Measurements from ENCODE around the gene CRAT.

The CRAT gene
- long read RNA-seq, transcript CRAT-201 (14 exons, 2,763 nt), result major isoform, 148 of 160 reads
- long read RNA-seq, partial matches to known transcripts, result 5 of 160 reads
- long read RNA-seq, other reads (novel, unspliced or antisense), result 6 of 160 reads

DNA sequence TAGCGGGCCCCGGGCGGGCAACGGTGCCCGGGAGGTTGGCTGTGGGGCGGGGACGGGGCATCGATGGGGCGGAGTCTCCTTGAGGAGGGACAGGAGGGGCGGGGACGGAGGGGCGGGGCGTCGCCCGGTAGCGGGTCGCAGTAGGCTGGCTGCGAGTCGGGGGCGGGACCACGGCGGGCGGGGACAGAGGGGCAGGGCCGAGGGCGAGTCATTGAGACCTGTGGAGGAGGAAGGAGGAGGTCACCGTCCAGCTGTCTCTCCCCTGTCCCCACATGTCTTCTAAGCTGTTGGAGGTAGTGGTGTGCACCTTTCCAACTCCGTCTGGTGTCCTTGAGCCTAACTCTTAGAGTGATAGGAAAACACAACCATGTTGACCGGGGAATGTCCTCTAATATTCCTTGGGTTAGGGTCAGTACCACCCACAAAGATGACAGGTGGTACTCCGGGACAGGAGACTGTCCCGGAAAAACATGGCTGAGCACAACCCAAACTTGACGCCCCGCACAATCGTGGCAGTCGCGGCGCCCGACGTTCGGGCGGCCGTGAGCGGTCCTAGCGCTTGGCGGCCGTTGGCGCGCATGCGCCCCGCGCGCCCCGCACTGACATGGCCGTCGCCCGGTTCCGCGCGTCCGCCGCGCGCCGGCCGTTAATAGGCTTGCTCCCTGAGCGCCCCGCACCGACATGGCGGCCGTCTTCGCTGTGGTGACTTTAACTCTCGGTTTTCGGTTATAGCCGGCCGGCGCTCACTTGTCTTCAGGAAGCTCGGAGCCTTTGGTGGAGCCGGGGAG lies at the start of gene CRAT, which contains the start of gene PTPA:
Gene CRAT (minus strand): TSS at position 54 of the 788 bp plus-strand sequence. CDS start 284 bp downstream, outside the sequence.
Gene PTPA (plus strand): TSS at position 676 of the 788 bp plus-strand sequence. CDS start 186 bp downstream, outside the sequence.
- Histone ChIP-seq H3K27me3 (ENCODE audit: insufficient read depth, poor library complexity, severe bottlenecking) (no peaks in the 10 kb centered on the region), H3K4me3 (replicated peaks; ENCODE audit: insufficient read depth, low read length) (peak within 1 kb of the TSS; percentile 68), H3K27ac (replicated peaks) (peak within 1 kb of the TSS; percentile 94)
- DNase-seq (ENCODE audit: low read depth in 1 of 2, low spot score in 1 of 2), result peak; percentile 92 to 97
- peak; percentile 82 for TF ChIP-seq POLR2AphosphoS5 (IDR thresholded peaks at IDR 0.05; ENCODE audit: low read depth)
- TF ChIP-seq SPI1 (IDR thresholded peaks at IDR 0.05; ENCODE audit: borderline replicate concordance, low read depth), result no peak
- TF ChIP-seq, protein P1, sequence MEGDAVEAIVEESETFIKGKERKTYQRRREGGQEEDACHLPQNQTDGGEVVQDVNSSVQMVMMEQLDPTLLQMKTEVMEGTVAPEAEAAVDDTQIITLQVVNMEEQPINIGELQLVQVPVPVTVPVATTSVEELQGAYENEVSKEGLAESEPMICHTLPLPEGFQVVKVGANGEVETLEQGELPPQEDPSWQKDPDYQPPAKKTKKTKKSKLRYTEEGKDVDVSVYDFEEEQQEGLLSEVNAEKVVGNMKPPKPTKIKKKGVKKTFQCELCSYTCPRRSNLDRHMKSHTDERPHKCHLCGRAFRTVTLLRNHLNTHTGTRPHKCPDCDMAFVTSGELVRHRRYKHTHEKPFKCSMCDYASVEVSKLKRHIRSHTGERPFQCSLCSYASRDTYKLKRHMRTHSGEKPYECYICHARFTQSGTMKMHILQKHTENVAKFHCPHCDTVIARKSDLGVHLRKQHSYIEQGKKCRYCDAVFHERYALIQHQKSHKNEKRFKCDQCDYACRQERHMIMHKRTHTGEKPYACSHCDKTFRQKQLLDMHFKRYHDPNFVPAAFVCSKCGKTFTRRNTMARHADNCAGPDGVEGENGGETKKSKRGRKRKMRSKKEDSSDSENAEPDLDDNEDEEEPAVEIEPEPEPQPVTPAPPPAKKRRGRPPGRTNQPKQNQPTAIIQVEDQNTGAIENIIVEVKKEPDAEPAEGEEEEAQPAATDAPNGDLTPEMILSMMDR (IDR thresholded peaks at IDR 0.05; ENCODE audit: insufficient read depth, low read length), result no peak
- no peak for TF ChIP-seq GABPA (IDR thresholded peaks at IDR 0.05; ENCODE audit: low read depth)
- TF ChIP-seq, protein P2, sequence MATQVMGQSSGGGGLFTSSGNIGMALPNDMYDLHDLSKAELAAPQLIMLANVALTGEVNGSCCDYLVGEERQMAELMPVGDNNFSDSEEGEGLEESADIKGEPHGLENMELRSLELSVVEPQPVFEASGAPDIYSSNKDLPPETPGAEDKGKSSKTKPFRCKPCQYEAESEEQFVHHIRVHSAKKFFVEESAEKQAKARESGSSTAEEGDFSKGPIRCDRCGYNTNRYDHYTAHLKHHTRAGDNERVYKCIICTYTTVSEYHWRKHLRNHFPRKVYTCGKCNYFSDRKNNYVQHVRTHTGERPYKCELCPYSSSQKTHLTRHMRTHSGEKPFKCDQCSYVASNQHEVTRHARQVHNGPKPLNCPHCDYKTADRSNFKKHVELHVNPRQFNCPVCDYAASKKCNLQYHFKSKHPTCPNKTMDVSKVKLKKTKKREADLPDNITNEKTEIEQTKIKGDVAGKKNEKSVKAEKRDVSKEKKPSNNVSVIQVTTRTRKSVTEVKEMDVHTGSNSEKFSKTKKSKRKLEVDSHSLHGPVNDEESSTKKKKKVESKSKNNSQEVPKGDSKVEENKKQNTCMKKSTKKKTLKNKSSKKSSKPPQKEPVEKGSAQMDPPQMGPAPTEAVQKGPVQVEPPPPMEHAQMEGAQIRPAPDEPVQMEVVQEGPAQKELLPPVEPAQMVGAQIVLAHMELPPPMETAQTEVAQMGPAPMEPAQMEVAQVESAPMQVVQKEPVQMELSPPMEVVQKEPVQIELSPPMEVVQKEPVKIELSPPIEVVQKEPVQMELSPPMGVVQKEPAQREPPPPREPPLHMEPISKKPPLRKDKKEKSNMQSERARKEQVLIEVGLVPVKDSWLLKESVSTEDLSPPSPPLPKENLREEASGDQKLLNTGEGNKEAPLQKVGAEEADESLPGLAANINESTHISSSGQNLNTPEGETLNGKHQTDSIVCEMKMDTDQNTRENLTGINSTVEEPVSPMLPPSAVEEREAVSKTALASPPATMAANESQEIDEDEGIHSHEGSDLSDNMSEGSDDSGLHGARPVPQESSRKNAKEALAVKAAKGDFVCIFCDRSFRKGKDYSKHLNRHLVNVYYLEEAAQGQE (IDR thresholded peaks at IDR 0.05; ENCODE audit: insufficient replicate concordance, low read depth), result no peak

DNA sequence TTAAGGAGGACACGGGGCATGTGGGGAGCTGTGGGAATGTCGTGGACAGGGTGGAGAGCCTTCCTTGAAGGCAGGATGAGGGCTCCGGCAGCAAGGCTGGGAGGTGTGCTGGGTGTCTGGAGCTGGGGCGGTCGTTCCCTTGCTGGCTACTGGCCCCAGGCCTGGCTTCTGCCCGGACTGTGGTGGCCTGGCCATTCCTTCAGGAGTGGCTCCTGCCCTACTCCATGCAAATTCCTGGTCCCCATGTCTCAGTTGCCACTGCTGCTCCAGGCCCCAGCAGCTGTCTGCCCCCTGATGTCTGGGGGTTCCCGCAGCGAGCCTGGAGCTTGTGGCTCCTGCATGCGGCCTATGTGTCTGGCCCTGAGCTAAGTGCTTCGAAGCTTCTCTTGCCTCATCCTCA lies 45.6 kb upstream of the CRAT start:
- no peak overlapping the region for H3K4me3 ChIP-seq (replicated peaks; ENCODE audit: insufficient read depth, low read length)
- H3K27me3 ChIP-seq (ENCODE audit: insufficient read depth, poor library complexity, severe bottlenecking), result no peaks in the 10 kb centered on the region
- TF ChIP-seq GABPA (IDR thresholded peaks at IDR 0.05; ENCODE audit: low read depth) (no peak), POLR2AphosphoS5 (IDR thresholded peaks at IDR 0.05; ENCODE audit: low read depth) (no peak), SPI1 (IDR thresholded peaks at IDR 0.05; ENCODE audit: borderline replicate concordance, low read depth) (no peak)
- TF ChIP-seq, protein P1 (IDR thresholded peaks at IDR 0.05; ENCODE audit: insufficient read depth, low read length), result no peak
- TF ChIP-seq, protein P2 (IDR thresholded peaks at IDR 0.05; ENCODE audit: insufficient replicate concordance, low read depth), result no peak
- no peak overlapping the region for H3K27ac ChIP-seq (replicated peaks)
- no peak for DNase-seq (ENCODE audit: low read depth in 1 of 2, low spot score in 1 of 2)

DNA sequence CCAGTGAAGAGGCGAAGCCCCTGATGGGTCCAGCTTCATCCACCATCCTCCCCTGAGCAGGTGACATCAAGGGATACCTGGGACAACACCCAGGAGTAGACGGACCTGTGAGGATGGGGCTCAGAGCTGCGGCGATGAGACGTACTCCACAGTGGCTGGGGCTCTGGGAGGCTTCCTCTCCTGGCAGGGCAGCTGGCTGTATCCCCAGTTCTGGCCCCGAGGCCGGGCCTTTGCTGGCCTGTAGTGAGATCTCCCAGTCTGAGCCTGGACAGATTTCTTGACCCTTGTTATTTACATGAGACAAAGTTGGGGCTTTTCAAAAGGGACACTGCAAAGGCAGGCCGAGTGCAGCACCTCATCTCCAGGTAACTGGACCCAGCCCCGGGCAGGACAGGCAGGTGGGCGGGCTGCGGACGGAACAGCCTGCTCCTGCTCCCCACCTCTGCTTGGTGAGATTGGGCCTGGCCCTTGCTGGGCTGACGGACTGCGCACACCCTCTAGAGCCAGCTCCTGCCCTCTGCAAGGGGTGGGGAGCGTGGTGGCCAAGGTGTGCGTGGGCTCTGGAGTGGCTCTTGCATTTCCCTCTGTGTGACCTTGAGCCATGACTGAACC lies 44.4 kb upstream of the CRAT start:
- H3K27ac ChIP-seq (replicated peaks), result no peak overlapping the region
- H3K27me3 ChIP-seq (ENCODE audit: insufficient read depth, poor library complexity, severe bottlenecking), result no peaks in the 10 kb centered on the region
- TF ChIP-seq GABPA (IDR thresholded peaks at IDR 0.05; ENCODE audit: low read depth) (no peak), POLR2AphosphoS5 (IDR thresholded peaks at IDR 0.05; ENCODE audit: low read depth) (no peak), SPI1 (IDR thresholded peaks at IDR 0.05; ENCODE audit: borderline replicate concordance, low read depth) (no peak)
- TF ChIP-seq, protein P1 (IDR thresholded peaks at IDR 0.05; ENCODE audit: insufficient read depth, low read length), result no peak
- TF ChIP-seq, protein P2 (IDR thresholded peaks at IDR 0.05; ENCODE audit: insufficient replicate concordance, low read depth), result no peak
- H3K4me3 ChIP-seq (replicated peaks; ENCODE audit: insufficient read depth, low read length), result no peak overlapping the region
- no peak for DNase-seq (ENCODE audit: low read depth in 1 of 2, low spot score in 1 of 2)
